HepG2 (cell line): ENCODE measurements around the gene RRM2. TPM values are rescaled to one million over a fixed set of nuclear protein-coding genes. Genes with fewer than 3 reads are reported as not detected.

ENCODE experiments used
- AHR ChIP-seq: IDR thresholded peaks from 2 replicates; pipeline ENCODE4 v1.6.1; 2018; ENCODE audit warnings: missing genetic modification reagents, missing compliant biosample characterization
- GPBP1L1 ChIP-seq: sonication (generic); formaldehyde crosslinking; IDR thresholded peaks from 2 replicates; pipeline ENCODE4 v1.5.0; 2020; ENCODE audit warnings: mild to moderate bottlenecking, missing genetic modification reagents
- KAT8 ChIP-seq: IDR thresholded peaks from 2 replicates; pipeline ENCODE4 v1.6.1; 2016; ENCODE audit warnings: missing genetic modification reagents, missing compliant biosample characterization
- KMT2B ChIP-seq: IDR thresholded peaks from 2 replicates; pipeline ENCODE4 v1.6.1; 2016; ENCODE audit warnings: missing genetic modification reagents, missing compliant biosample characterization
- POLR2G ChIP-seq: fragments of 200-400 bp; formaldehyde crosslinking; IDR thresholded peaks from 2 replicates; pipeline ENCODE4 v1.6.1; 2018; ENCODE audit warnings: mild to moderate bottlenecking, low read depth, low read length, moderate library complexity
- RAD51 ChIP-seq: fragments of 450-650 bp; IDR thresholded peaks from 2 replicates; pipeline ENCODE4 v1.6.1; 2016; ENCODE audit warnings: borderline replicate concordance
- RELA ChIP-seq: sonication (generic); formaldehyde crosslinking; IDR thresholded peaks from 2 replicates; pipeline ENCODE4 v1.4.0; 2020; ENCODE audit warnings: missing genetic modification reagents
- REXO4 ChIP-seq: sonication (generic); formaldehyde crosslinking; IDR thresholded peaks from 2 replicates; pipeline ENCODE4 v1.8.0; 2022; ENCODE audit warnings: missing genetic modification reagents, mild to moderate bottlenecking, borderline replicate concordance
- SMARCC2 ChIP-seq: fragments of 450-650 bp; IDR thresholded peaks from 2 replicates; pipeline ENCODE4 v1.6.1; 2017; ENCODE audit warnings: antibody characterized with exemption, mild to moderate bottlenecking
- ZBTB2 ChIP-seq: sonication (generic); formaldehyde crosslinking; IDR thresholded peaks from 2 replicates; pipeline ENCODE4 v1.8.0; 2022; ENCODE audit warnings: low read depth, missing genetic modification reagents
- ZBTB40 ChIP-seq, 2 experiments: fragments of 450-650 bp in 1 of 2; sonication (generic) in 1 of 2; formaldehyde crosslinking in 1 of 2; IDR thresholded peaks; 2 replicates each; pipeline versions ENCODE4 v1.6.1 to v1.8.0; 2016 to 2022; ENCODE audit warnings: antibody characterized with exemption in 1 of 2, mild to moderate bottlenecking in 1 of 2, missing genetic modification reagents in 1 of 2
- ZNF138 ChIP-seq: sonication (generic); formaldehyde crosslinking; IDR thresholded peaks from 2 replicates; pipeline ENCODE4 v1.5.0; 2020; ENCODE audit warnings: mild to moderate bottlenecking, low read depth, missing genetic modification reagents
- ZNF280B ChIP-seq: sonication (generic); formaldehyde crosslinking; IDR thresholded peaks from 2 replicates; pipeline ENCODE4 v1.5.0; 2020; ENCODE audit warnings: missing genetic modification reagents, mild to moderate bottlenecking, borderline replicate concordance
- ZNF333 ChIP-seq: sonication (generic); formaldehyde crosslinking; IDR thresholded peaks from 2 replicates; pipeline ENCODE4 v1.4.0; 2020; ENCODE audit warnings: mild to moderate bottlenecking, missing genetic modification reagents, borderline replicate concordance
- ZNF33B ChIP-seq: sonication (generic); formaldehyde crosslinking; IDR thresholded peaks from 2 replicates; pipeline ENCODE4 v1.5.1; 2020; ENCODE audit warnings: mild to moderate bottlenecking, missing genetic modification reagents
- polyA plus RNA-seq, 8 experiments: library from polyadenylated mRNA; depleted of rRNA in 3 of 8; stranded (reverse) in 7 of 8; unstranded in 1 of 8; fragments of >200 nt; fragmentation: Illumina TruSeq in 4 of 8; extraction: Trizol in 4 of 8; gene quantifications; 2 replicates each; pipeline versions ENCODE4 v1.2.1 to v1.2.3, GENCODE V29; 2011 to 2016; ENCODE audit warnings: low read depth in 4 of 8, missing spikeins in 1 of 8, mixed read lengths in 1 of 8; ENCODE audit not compliant: insufficient read depth in 1 of 8
- total RNA-seq, 5 experiments: library from RNA; depleted of rRNA; stranded (reverse); fragments of >200 nt; fragmentation: Illumina TruSeq; extraction: Trizol; gene quantifications; 2 replicates each; pipeline ENCODE4 v1.2.3, GENCODE V29; 2016; ENCODE audit warnings: low read depth in 1 of 5

Gene RRM2
- total and polyA plus RNA-seq, 2 of the 13 experiments (the other 11 are each of a cell fraction or from before 2014, with no cell fraction given), result 31.3 to 150 TPM

- no peak for TF ChIP-seq SMARCC2
- peak; percentile 75; the same call in 1 of the 2 replicates for TF ChIP-seq ZNF138 (CRISPR knock-in tag)
- TF ChIP-seq RAD51, result no peak
- TF ChIP-seq RELA (CRISPR knock-in tag), result no peak
- peak; percentile 68 for TF ChIP-seq KAT8 (CRISPR knock-in tag)
- peak; percentile 98 for TF ChIP-seq REXO4 (CRISPR knock-in tag)
- no peak; the same call in 1 of the 2 replicates for TF ChIP-seq KMT2B (CRISPR knock-in tag)
- TF ChIP-seq ZBTB40 (IDR thresholded peaks at IDR 0.05), result no peak
- TF ChIP-seq ZBTB40 (CRISPR knock-in tag; IDR thresholded peaks at IDR 0.05), result 0 out of 2 replicates have a peak, but pooled peaks have one; percentile 49
- TF ChIP-seq AHR (CRISPR knock-in tag), result peak; percentile 86; the same call in 1 of the 2 replicates
- TF ChIP-seq ZNF280B (CRISPR knock-in tag), result peak; percentile 90
- TF ChIP-seq POLR2G, result peak; percentile 96
- no peak for TF ChIP-seq GPBP1L1 (CRISPR knock-in tag)
- no peak; the same call in 1 of the 2 replicates for TF ChIP-seq ZNF333
- peak; percentile 98 for TF ChIP-seq ZBTB2 (CRISPR knock-in tag)
- 0 out of 2 replicates have a peak, but pooled peaks have one; percentile 38 for TF ChIP-seq ZNF33B (CRISPR knock-in tag)
Measured at GRCh38 chr2:10122500-10123280, at the start of gene RRM2 (continued).
